ENCODE measurements around the gene BIRC3.
A peak's percentile ranks its signal among the peaks of the same experiment; 100 is the strongest.
"Not testable (repeated sequence)": the region's sequence is repeated elsewhere in the genome, so short reads cannot be mapped to it uniquely, and the experiment has no call there.

Gene BIRC3

GRCh38 chr11:102325088-102325487, 7.8 kb downstream of the BIRC3 start:
- no peak for DNase-seq (ENCODE audit: low read depth)

GRCh38 chr11:102328748-102329147, 11.5 kb downstream of the BIRC3 start:
- DNase-seq (ENCODE audit: low read depth): no peak

GRCh38 chr11:102330231-102330630, 12.9 kb downstream of the BIRC3 start:
- no peak for DNase-seq (ENCODE audit: low read depth)

GRCh38 chr11:102331341-102331740, 14.1 kb downstream of the BIRC3 start:
- no peak for DNase-seq (ENCODE audit: low read depth)

GRCh38 chr11:102332611-102332994, 15.3 kb downstream of the BIRC3 start:
- DNase-seq (ENCODE audit: low read depth): no peak

GRCh38 chr11:102338479-102339010, 21.3 kb downstream of the BIRC3 start:
- DNase-seq (ENCODE audit: low read depth): no peak

- DNase-seq (ENCODE audit: low read depth): not testable (repeated sequence)
Observed at GRCh38 chr11:102341311-102341710, 24.0 kb downstream of the BIRC3 start.

GRCh38 chr11:102341844-102342318, 24.6 kb downstream of the BIRC3 start:
- peak; percentile 59 for DNase-seq (ENCODE audit: low read depth)

GRCh38 chr11:102343809-102344208, 26.5 kb downstream of the BIRC3 start:
- DNase-seq (ENCODE audit: low read depth): no peak

GRCh38 chr11:102345904-102346303, 28.6 kb downstream of the BIRC3 start:
- peak; percentile 5 for DNase-seq (ENCODE audit: low read depth)

GRCh38 chr11:102346456-102346747, 29.1 kb downstream of the BIRC3 start:
- no peak for DNase-seq (ENCODE audit: low read depth)

- peak; percentile 89 for DNase-seq (ENCODE audit: low read depth)
Observed at GRCh38 chr11:102346748-102347461, 29.6 kb downstream of the BIRC3 start, which contains the start of gene BIRC2. BIRC2 (plus strand) TSS chr11:102347214; CDS start chr11:102349855, 2,641 bp downstream.

- DNase-seq (ENCODE audit: low read depth): no peak
Observed at GRCh38 chr11:102347462-102348370, 30.4 kb downstream of the BIRC3 start.

- no peak for DNase-seq (ENCODE audit: low read depth)
Observed at GRCh38 chr11:102357116-102357515, 39.8 kb downstream of the BIRC3 start.

- DNase-seq (ENCODE audit: low read depth): no peak
Observed at GRCh38 chr11:102359372-102359771, 42.1 kb downstream of the BIRC3 start.

GRCh38 chr11:102360681-102361080, 43.4 kb downstream of the BIRC3 start:
- no peak for DNase-seq (ENCODE audit: low read depth)

GRCh38 chr11:102361086-102362031, 44.1 kb downstream of the BIRC3 start:
- DNase-seq (ENCODE audit: low read depth): no peak

- no peak for DNase-seq (ENCODE audit: low read depth)
Observed at GRCh38 chr11:102364991-102365390, 47.7 kb downstream of the BIRC3 start.

- DNase-seq (ENCODE audit: low read depth): no peak
Observed at GRCh38 chr11:102367364-102367763, 50.1 kb downstream of the BIRC3 start.

GRCh38 chr11:102368472-102368871, 51.2 kb downstream of the BIRC3 start:
- DNase-seq (ENCODE audit: low read depth): no peak

- not testable (repeated sequence) for DNase-seq (ENCODE audit: low read depth)
Observed at GRCh38 chr11:102374633-102375424, 57.5 kb downstream of the BIRC3 start.
